NCI-H128 (cell line): ENCODE data around the gene RNASE12.

ENCODE experiments used
- DNase-seq: peaks from one replicate; lab custom pipeline; 2025; ENCODE audit not compliant: unreplicated experiment; lab: John Stamatoyannopoulos, UW

Gene RNASE12

GRCh38 chr14:20546877-20547276 is 44.3 kb downstream of the RNASE12 start:
- DNase-seq, result no peak
